GM10266 (cell line): ENCODE measurements around the gene NOTCH3.

Experiments
- DNase-seq: peaks from one replicate; pipeline ENCODE4 v3.0.0; 2012; ENCODE audit errors: extremely low spot score
- CTCF ChIP-seq: IDR thresholded peaks from 2 replicates; pipeline ENCODE4 v1.5.1; 2012; ENCODE audit warnings: mild to moderate bottlenecking, low read depth; ENCODE audit not compliant: control insufficient read depth, insufficient read depth; ENCODE audit errors: missing control alignments

Gene NOTCH3

GRCh38 chr19:15222738-15223648 lies 22.2 kb upstream of the NOTCH3 start:
- no peak for TF ChIP-seq CTCF
- peak; percentile 99 for DNase-seq

GRCh38 chr19:15220833-15221232 lies 20.0 kb upstream of the NOTCH3 start:
- no peak for TF ChIP-seq CTCF
- no peak for DNase-seq

GRCh38 chr19:15218501-15218900 lies 17.7 kb upstream of the NOTCH3 start:
- no peak for TF ChIP-seq CTCF

GRCh38 chr19:15216363-15216762 lies 15.6 kb upstream of the NOTCH3 start:
- no peak for DNase-seq
- no peak for TF ChIP-seq CTCF

More at GRCh38 chr19:15218501-15218900, 17.7 kb upstream of the NOTCH3 start:
- no peak for DNase-seq

- DNase-seq = peak; percentile 4
- TF ChIP-seq CTCF = no peak
Measured at GRCh38 chr19:15213715-15214381, 13.1 kb upstream of the NOTCH3 start.

- DNase-seq = no peak
- no peak for TF ChIP-seq CTCF
Measured at GRCh38 chr19:15212711-15213110, 11.9 kb upstream of the NOTCH3 start.

GRCh38 chr19:15210323-15210781 lies 9.6 kb upstream of the NOTCH3 start:
- no peak for DNase-seq
- TF ChIP-seq CTCF = no peak
